Measurements from ENCODE around the gene PPP1R37.
"Not testable (repeated sequence)": the region's sequence is repeated elsewhere in the genome, so short reads cannot be mapped to it uniquely, and the experiment has no call there.

Gene PPP1R37

DNA sequence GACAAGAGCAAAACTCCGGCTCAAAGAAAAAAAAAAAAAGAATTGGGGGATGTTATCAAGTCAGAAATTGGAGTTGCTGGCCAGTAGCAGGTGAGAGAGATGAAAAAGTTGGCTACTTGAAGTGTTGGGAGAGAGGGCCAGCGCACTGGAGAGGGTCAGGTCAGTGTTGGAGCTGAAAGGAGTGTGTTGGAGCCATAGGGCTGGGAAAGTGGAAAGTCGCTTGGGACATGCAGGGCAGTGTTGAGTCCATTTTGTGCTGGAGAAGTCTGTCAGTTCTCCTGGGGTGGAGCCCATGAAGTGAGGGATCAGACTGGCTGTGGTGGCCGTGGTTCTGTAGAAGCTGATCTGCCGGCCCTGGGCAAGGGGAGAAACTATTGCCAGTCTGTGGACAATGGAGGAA is 1.7 kb downstream of the PPP1R37 start:
- DNase-seq (ENCODE audit: low spot score) = no peak
- no peak for FAIRE-seq

DNA sequence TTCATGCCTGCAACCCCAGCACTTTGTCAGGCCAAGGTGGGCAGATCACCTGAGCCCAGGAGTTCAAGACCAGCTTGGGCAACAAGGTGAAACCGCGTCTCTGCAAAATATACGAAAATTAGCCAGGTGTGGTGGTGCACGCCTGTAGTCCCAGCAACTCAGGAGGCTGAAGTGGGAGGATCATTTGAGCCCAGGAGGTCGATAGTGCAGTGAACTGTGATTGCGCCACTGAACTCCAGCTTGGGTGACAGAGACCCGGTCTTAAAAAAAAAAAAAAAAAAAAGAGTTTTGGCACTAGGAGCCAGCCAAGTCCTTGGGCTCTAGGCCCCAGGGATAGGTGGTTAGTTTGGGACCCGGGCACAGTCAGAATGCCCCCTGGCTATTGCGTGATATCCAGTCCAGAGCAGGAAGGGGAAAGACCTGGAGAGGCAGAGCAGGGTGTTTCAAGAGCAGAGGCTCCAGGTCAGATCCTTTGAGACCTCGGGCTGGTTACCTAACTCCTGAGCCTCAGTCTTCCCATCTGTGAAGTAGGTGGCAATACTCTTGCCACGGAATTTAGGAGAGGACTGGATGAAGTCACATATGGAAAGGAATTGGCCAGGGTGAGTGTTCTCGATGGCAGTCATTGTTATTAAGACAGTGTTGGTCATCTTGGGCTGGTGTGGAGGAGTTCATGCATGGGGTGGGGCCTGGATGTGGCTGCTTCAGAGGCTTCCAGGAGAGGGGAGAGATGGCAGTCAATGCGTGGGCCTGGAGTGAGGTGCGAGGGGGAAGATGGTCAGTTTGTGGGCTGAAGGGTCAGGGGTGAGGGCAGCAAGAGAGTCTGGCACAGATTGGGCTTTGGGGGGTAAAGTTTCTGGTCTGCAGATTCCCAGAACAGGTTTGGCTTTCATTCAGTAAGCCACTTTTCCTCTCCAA is 2.8 kb downstream of the PPP1R37 start:
- FAIRE-seq = no peak

DNA sequence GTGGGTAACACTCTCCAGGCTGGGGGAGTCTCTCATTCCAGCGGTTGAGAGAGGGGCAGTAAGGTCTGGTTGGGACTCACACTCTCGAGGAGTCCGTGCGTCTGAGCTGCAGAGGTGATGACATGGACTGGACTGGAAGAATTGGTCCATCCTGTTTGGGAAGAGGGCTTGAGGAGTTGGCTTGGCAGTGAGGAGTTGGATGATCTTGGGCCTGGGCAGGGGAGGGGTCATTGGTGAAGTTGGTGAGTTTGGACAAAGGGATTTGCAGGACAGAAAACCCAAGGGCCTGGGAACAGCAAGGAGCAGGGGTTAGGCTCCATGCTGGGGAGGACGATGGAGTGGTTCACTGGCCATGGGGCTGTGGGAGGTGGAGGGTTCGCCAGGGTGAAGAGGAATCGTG is 3.7 kb downstream of the PPP1R37 start:
- DNase-seq (ENCODE audit: low spot score) (no peak), FAIRE-seq (no peak)

More for the DNA sequence above, 2.8 kb downstream of the PPP1R37 start:
- no peak for DNase-seq (ENCODE audit: low spot score)

- no peak for FAIRE-seq
- DNase-seq (ENCODE audit: low spot score) = no peak
These were observed 4.4 kb downstream of the PPP1R37 start for GRCh38 chr19:45097450-45097775.

DNA sequence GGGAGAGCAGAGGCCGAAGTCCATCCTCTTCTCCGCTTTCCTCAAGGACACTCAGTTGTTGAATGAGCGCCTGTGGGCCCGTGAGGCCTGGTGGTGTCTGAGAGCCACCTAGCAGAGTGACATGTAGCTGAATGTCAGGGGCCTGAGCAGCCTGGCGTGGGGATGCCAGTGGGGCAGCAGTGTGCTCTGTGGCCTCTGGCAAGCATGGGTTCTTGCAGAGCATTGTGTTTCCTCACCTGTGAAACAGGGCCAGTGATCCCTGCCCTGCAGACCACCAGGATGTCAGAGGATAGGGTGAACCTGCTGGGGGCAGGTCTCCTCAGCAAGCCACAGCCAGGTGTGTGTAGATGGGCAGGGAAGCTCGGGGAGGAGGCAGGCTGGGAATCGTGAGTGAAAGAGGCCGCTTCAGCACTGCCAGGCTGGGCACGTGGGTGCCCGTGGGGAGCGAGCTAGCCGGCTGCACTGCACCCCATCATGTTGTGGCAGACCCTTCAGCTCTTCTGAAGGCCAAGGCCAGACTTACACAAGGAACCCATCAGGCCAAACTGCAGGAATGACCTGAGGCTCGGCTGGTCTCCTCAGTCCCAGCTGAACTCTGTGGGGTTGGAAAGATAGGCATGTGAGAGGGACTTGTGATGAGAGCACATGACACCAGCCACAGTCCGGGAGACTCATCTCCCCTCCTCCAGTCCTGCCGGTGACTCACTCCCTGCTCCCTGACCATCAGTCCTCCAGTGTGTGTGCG is 5.0 kb downstream of the PPP1R37 start:
- FAIRE-seq (no peak), DNase-seq (ENCODE audit: low spot score) (peak; percentile 88)

DNA sequence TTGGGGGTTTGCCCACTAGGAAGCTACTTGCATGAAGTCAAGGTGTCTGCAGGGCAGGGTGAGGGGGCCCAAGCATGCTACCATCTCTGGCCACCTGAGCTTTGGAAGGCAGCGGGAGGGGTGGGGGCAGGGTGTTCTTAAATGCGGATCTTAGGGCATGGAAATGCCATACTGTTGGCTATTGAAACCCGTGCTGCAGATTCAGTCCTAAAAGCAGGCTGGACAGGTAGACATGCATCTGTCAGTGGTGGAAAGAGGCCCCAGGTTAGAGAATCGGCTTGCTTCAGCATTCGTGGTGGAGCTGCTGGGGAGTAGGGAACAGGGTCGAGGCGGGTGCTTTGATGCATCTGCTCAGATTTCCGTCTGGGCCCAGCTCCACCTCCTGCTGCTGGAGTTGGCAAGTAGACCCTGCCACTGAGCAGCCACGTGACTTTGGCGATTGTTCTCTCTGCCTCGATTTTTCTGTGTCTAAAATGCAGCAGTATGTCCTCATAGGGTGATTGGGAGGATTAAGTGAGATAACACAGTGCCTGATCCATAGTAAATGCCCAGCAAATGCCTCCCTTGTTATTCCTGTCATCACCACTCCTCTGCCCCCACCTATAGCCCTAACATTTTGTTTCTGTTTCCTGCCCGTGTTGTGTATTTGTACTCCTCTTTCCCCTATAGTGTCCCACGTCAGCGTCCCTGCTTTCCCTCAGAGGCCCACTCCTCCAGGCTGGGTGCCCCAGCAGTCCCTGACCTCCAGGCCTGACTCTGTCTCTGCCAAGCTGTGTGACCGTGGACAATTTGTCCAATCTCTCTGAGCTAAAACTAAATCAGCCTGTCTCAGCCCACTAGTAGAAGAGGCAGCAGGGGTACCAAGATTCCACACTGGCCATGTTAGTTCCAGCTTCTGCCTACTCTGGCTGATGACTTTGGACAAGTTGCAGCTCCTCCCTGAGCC is 5.8 kb downstream of the PPP1R37 start:
- FAIRE-seq (no peak), DNase-seq (ENCODE audit: low spot score) (no peak)

- FAIRE-seq (no peak), DNase-seq (ENCODE audit: low spot score) (no peak)
These were observed 6.7 kb downstream of the PPP1R37 start for GRCh38 chr19:45099467-45100191.

DNA sequence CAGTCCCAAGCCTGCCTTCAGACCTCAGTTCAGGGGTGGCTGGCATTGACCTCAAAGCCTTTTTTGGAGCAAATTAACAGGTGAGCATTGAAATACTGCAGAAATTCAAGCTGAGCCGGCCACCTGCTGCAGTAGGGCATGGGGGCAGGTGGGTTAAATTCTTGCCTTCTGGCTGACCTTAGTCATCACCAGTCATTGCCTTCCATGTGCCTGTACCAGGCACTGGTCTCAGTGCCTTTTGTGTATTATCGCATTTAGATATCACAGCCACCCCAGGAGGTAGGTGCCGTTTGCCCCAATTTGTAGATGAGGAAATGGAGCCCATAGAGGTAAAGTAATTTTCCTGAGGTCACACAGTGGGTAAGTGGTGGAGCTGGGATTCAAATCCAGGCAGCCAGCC is 7.2 kb downstream of the PPP1R37 start:
- FAIRE-seq (no peak), DNase-seq (ENCODE audit: low spot score) (no peak)

DNA sequence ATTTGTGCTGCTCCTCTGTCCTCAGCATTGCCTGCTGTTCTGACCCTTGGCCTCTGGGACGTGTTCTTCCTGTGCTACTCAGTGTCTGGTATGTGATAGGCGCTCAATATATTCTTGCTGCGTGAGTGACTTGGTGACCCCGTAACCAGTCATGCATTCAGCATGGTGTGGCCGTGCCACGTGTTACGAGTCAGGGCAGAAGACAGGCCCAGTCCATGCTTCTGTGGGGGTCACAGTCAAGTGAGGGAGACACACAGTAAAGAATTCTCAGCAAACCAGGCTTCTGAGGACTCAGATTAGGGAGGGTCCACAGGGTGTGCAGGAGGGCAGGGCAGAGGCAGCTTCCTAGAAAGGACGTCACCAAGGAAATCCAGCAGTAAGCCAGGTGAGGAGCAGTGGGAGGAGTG is 7.9 kb downstream of the PPP1R37 start:
- DNase-seq (ENCODE audit: low spot score) (no peak), FAIRE-seq (no peak)

DNA sequence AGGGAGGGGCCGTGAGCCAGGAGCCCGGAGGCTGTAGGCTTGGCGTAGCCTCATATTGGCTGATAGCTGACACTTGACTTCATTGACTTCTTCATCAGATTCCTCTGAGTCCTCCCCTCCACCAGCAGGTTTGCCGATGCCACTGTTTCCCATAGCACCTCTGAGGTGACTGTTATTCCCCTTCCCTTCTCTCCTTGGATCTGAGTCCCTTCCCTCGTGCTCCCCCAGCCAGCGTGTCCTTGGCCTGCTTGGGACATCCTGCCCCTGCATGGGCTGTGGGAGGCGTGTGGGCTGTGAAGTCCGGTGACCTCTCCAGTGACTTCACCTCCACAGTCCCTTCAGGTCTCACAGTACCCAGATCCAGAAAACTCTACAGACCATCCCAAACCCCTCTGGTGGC is 8.8 kb downstream of the PPP1R37 start:
- FAIRE-seq (no peak), DNase-seq (ENCODE audit: low spot score) (no peak)

DNA sequence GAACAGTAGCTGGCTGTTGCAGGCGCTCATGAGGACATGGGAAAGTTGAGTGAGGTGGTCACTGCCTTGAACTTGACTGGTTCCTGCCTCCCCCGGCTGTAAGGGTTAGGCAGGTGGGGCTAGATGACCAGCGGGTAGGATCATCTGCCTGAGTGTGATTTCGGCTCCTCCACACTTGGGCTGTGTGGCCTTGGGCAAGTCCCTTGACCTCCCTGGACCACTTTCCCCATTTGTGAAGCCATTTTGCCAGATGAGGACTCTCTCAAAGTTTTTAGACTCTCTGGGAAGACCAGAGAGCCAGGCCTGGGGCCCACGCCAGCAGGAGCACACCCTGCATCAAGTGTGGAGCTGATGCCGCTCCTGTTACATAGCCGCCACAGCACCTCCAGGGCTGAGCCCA is 9.5 kb downstream of the PPP1R37 start:
- FAIRE-seq (no peak), DNase-seq (ENCODE audit: low spot score) (no peak)

DNA sequence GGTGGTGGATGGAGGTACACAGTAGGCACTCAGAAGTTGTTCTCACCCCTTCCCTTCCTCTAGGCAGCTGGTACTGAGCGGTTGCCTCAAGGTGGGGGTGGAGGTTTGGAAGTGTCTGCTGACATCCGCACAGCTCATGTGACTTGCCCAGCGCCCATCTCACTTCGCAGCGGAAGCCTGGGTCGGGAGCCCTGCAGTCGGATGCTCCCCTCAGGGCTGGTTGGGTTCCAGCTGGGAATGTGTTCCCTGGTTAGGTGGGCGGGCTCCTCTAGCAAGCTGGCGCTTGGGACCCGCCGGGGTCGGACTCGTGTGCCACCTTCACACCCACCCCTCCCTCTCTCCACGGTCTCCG is 10.2 kb downstream of the PPP1R37 start:
- DNase-seq (ENCODE audit: low spot score) (no peak), FAIRE-seq (no peak)

DNA sequence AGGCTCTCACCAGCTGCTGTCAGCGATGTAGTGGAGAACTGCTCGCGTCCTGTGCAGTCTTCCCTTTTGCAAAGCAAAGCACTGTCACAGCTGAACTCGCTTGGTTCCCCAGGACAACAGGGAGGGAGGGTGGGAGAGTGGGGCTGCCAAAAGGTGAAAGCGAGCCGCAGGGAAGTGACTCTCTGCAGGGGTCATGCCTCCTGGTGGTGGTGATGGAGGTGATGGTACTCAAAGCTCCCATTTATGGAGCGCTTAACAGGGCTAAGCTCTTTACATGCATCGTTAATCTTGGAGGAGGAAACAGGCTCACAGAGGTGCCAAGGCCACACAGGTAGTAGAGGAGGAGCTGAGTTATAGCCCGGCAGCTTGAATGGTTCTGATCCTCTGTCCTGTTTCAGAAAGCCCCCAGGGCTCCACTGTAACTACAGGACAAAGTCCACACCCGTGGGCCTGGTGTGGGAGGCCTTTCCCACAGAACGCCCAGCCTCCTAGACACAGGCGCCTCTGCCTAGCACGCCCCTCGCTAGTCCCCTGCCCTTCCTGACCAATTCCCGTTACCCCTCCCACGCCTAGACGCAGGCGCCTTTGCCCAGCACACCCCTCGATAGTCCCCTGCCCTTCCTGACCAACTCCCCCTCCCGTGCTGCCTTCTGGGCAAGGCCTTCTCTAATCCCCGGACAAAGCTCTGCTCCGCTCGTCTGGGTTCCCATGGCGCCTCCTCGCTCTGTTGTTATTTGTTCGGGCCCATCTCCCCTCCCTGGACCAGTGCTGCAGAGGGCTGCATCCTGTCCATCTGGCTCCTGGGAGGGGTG is 10.7 kb downstream of the PPP1R37 start:
- FAIRE-seq = no peak
- DNase-seq (ENCODE audit: low spot score) = no peak

GRCh38 chr19:45104658-45105349 is 11.8 kb downstream of the PPP1R37 start:
- DNase-seq (ENCODE audit: low spot score) (no peak), FAIRE-seq (no peak)

DNA sequence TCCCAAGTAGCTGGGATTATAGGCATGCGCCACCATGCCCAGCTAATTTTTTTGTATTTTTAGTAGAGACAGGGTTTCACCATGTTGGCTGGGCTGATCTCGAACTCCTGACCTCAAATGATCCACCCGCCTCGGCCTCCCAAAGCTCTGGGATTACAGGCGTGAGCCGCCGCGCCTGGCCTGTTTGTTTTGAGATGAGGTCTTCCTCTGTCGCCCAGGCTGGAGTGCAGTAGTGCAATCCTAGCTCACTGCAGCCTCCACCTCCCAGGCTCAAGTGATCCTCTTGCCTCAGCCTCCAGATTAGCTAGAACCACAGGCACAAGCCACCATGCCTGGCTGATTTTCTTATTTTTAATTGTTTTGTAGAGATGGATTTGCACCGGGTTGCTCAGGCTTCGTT is 13.4 kb downstream of the PPP1R37 start:
- not testable (repeated sequence) for DNase-seq (ENCODE audit: low spot score); FAIRE-seq

DNA sequence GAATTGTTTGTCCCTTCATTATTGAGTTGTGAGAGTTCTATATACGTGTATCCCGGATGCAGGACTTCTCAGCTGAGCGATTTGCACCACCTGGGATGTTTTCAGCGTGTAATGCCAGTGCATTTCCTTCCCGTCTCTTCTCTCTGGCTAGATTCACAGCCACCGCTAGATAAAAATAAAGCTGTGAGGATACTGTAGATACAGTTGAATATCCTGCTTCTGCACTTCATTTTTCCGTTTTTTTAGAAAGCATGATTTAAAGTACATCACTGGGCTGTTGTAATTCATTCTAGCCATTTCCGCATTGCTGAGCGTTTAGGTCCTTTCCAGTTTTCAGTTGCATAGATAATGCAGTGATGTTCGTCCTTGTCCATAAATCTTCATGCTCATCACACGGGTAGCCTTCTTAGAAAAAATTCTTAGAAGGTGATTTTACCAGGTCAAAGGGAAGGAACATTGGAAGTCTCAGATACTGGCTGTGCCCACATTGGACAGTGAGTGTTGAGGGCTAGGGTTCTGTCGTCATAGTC is 14.7 kb downstream of the PPP1R37 start:
- DNase-seq (ENCODE audit: low spot score) (no peak), FAIRE-seq (no peak)

GRCh38 chr19:45110851-45111266 is 17.9 kb downstream of the PPP1R37 start:
- FAIRE-seq (no peak), DNase-seq (ENCODE audit: low spot score) (no peak)

DNA sequence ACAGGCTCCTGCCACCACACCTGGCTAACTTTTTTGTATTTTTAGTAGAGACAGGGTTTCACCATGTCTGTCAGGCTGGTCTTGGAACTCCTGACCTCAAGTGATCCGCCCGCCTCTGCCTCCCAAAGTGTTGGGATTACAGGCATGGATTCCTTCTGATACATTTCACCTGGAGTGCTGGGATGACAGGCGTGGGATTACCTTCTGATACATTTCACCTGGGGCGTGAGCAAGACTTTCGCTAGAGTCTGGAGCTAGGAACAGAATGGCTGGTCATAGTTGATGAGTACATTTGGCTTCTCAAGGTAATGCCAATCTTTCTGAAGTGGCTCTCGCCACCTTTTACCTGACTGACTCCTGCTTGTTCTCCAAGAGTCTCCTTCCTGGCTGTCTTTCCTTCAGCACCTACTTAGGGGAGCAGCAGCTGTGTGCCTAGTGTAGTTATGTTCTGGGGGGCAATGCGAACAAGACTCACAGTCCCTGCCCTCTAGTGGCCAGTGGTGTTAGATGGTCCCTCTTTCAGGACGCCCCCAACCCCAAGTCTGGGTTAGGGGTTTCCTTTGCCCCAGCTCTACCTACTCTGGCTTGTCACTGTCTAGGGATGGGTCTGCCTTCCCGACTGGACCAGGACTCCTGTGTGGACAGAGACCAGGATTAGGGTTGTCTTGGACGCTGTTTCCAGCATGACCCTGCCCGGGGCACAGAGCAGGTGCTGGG is 19.3 kb downstream of the PPP1R37 start:
- DNase-seq (ENCODE audit: low spot score) (no peak), FAIRE-seq (no peak)

- FAIRE-seq (no peak), DNase-seq (ENCODE audit: low spot score) (no peak)
These were observed 20.6 kb downstream of the PPP1R37 start for GRCh38 chr19:45113628-45114027.
